C4-2B (cell line): ENCODE measurements around the gene PARVA.
"Not testable (repeated sequence)": the region's sequence is repeated elsewhere in the genome, so short reads cannot be mapped to it uniquely, and the experiment has no call there.

Experiments used
- H3K27ac ChIP-seq: fragments of 450-650 bp; 2 replicates; pipeline ENCODE4 v1.5.1; 2017
- ZFX ChIP-seq: fragments of 450-650 bp; IDR thresholded peaks from 2 replicates; pipeline ENCODE4 v1.6.1; 2017
- TF ChIP-seq, protein P1 (sequence below): fragments of 450-650 bp; conservative IDR thresholded peaks from 2 replicates; pipeline ENCODE4 v1.5.1; 2017; ENCODE audit warnings: mild to moderate bottlenecking

Gene PARVA

DNA sequence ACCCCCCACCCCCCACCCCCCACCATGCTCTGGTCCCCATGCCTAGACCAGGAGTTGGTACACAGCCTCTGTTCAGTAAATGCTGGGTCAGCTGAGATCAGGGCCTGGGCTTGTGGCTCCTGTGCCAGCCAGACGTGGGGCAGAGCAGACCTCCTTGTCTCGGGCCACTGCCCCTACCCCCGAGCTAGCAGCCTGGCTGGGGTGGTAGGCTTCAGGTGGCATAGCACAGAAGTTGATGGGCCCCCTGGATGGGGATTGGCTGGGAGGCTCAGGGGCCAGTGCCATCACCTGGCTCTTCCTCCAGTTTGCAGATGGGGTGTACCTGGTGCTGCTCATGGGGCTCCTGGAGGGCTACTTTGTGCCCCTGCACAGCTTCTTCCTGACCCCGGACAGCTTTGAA, 139.9 kb downstream of the PARVA start:
- no peak overlapping the region for H3K27ac ChIP-seq
- no peak for TF ChIP-seq ZFX
- TF ChIP-seq, protein P1, sequence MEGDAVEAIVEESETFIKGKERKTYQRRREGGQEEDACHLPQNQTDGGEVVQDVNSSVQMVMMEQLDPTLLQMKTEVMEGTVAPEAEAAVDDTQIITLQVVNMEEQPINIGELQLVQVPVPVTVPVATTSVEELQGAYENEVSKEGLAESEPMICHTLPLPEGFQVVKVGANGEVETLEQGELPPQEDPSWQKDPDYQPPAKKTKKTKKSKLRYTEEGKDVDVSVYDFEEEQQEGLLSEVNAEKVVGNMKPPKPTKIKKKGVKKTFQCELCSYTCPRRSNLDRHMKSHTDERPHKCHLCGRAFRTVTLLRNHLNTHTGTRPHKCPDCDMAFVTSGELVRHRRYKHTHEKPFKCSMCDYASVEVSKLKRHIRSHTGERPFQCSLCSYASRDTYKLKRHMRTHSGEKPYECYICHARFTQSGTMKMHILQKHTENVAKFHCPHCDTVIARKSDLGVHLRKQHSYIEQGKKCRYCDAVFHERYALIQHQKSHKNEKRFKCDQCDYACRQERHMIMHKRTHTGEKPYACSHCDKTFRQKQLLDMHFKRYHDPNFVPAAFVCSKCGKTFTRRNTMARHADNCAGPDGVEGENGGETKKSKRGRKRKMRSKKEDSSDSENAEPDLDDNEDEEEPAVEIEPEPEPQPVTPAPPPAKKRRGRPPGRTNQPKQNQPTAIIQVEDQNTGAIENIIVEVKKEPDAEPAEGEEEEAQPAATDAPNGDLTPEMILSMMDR = no peak

DNA sequence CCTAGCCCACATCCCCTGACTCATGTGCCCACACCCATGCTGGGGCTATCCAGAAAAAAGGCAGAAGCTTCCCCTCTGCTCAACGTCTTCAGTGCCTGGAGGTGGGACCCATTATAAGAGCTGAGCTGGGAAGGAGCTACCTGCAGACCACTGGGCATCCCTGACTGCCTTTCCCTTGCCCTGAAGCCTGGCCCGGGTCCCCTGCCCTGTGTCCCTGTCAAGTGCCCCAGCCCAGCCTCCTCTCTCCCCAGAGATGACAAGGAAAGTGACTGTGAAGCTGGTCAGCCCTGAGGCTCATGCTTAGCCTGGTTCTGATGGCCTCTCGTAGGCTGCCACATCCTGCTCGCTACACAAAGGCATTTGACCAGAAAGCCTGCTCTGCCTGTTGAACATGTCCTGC, 140.4 kb downstream of the PARVA start:
- TF ChIP-seq ZFX = no peak
- TF ChIP-seq, protein P1 = no peak
- no peak overlapping the region for H3K27ac ChIP-seq

DNA sequence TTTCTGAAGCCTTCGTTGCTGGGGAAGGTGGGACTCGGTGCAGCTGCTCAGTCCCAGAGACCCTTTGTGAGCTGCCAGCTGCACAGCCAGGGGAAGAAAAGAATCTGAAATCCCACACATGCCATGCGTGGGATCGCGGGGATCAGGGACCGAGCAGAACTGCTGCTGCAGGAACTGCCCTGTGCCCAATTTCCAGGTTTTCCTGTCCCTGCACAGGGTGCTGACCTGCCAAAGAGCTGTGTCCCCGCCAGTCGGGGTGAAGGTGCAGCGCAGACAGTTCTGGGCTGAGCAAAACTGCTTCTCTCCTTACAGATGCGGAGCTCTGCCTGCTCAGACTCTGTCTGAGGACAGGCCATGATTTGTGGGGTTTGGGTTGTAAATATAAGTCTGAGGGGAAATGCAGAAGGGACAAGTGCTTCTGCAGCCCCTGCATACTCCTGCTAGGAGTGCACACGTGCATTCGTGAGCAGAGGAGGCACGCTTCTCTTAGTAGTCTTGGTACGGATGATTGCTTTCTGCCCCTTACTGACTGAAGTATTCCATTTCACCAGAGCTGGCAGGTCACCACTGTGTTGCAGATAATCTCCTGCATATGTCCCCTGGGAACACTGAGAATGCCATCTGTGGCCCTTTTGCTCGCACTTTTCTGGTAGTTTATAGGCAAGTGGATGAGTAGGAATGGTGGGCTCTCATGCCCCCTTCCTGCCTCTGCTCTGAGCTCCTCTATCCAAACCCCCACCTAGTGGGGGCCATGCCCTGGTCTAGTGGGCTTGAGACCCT, 141.4 kb downstream of the PARVA start:
- no peak for TF ChIP-seq ZFX
- TF ChIP-seq, protein P1 = no peak
- no peak overlapping the region for H3K27ac ChIP-seq

DNA sequence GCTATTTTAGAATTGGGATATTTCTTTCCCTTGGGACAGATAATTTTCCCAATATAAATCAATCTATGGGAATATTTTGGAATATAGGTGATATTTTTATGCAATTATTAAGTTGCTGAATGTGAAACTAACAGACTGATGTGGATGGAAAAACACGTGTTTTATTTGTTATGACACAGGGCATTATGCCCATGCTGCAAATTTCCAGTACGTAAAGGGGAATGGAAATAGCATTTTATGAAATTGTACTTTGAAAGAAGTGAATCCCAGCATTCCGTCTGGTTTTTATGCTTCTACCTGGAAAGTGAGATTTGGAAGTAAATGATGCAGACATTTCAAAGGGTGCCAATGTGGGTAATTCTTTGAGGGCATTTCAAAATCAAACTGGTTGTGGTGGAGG, 142.7 kb downstream of the PARVA start:
- TF ChIP-seq, protein P1 = no peak
- TF ChIP-seq ZFX = no peak

DNA sequence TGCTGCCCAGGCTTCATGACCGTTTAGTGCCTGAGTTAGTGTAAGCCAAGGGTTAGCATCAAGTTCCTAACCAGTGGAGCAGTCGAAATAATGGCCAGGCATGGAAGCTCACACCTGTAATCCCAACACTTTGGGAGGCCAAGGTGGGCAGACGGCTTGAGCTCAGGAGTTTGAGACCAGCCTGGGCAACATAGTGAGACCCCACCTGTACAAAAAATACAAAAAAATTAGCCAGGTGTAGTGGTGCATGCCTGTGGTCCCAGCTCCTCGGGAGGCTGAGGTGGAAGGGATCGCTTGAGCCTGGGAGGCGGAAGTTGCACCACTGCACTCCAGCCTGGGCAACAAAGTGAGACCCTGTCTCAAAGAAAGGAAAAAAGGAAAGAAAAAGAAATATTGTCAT, 143.2 kb downstream of the PARVA start:
- H3K27ac ChIP-seq = not testable (repeated sequence)

More for the DNA sequence above, 142.7 kb downstream of the PARVA start:
- no peak overlapping the region for H3K27ac ChIP-seq

DNA sequence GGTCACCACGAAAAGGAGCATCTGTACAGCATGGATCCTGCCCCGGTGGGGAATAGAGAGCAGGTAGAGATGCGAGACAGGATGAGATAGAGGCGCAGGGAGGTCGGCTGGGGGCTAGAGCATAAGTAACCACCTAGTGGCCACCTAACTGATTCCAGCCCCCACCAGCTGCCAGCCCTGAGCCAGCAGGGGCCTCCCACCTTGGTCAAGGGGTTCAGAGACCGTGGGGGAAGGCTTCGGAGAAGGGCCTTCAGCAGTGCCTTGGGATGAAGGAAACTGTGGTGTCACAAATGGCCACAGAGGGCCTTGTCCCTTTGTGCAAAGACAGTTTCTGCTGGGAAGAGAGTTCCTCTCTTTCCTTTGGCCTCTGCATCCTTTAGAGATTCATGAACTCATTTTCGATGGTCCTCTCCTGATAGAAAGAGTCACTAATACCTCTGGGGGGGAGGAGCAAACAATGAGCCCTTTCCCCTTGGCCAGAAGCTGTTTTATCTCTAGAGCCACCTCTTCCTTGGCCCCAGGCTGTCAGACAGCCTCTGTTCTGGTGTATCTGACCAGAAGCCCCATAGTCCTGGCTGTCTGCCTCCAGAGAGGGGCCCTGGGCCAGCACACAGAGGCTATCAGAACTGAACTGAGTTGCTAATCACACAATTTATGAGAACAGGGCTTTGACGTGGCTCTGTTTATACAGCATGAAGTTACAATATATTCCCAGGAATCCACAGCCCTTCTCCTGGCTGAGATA, 146.0 kb downstream of the PARVA start:
- no peak for TF ChIP-seq ZFX
- TF ChIP-seq, protein P1 = no peak
- no peak overlapping the region for H3K27ac ChIP-seq

DNA sequence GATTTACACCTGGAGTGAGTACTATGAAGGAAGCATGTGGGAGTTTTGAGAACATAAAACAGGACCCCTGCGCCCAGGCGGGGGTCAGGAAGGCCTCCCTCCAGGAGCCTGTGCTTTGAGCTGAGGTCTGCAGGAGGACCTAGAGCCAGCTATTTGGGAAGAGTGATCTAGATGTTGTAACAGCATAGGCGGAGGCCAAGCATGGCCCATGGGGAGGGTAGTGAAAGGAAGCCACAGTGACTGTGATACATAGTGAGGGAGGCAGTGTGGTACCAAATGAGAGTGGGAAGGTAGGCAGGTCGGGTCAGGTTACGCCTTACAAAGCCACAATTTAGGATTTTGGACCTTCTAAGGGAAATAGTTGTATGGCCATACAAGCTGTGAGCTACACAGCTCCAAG, 147.5 kb downstream of the PARVA start:
- no peak overlapping the region for H3K27ac ChIP-seq
- TF ChIP-seq, protein P1 = no peak
- TF ChIP-seq ZFX = no peak
